Right lobe of liver (tissue), 4 donors: ENCODE results near the gene NOS3.

Source experiments
- CTCF ChIP-seq, 4 donors: fragments of 200-600 bp in 3 of 4; fragments of 450-650 bp in 1 of 4; IDR thresholded peaks; one replicate each; pipeline versions ENCODE4 v1.5.1 to v1.8.0; 2016 to 2022; ENCODE audit warnings: antibody characterized with exemption in 4 of 4, mild to moderate bottlenecking in 2 of 4
- POLR2A ChIP-seq: fragments of 450-650 bp; IDR thresholded peaks from one replicate; pipeline ENCODE4 v1.6.1; 2017; ENCODE audit warnings: antibody characterized with exemption, mild to moderate bottlenecking
- donor health status: DM: no; HTN: no; CAD: no.
- donor health status: DM: no; HTN: no; CAD: no.
- donor health status: DM: no; HTN: yes; CAD: no.

- TF ChIP-seq CTCF (IDR thresholded peaks at IDR 0.05) (peak; percentile 63 to 74 (median 70)), POLR2A (no peak)
Observed at GRCh38 chr7:150962553-150963399, 28.0 kb upstream of the NOS3 start.
